ENCODE results near the gene BBS9. TPM values are rescaled to one million over a fixed set of nuclear protein-coding genes. Genes with fewer than 3 reads are reported as not detected.
A peak's percentile ranks its signal among the peaks of the same experiment; 100 is the strongest.
"Not testable (repeated sequence)": the region's sequence is repeated elsewhere in the genome, so short reads cannot be mapped to it uniquely, and the experiment has no call there.

BBS9 gene
- total RNA-seq, 1 experiment from 2014 or later, result 14.3 TPM

DNA sequence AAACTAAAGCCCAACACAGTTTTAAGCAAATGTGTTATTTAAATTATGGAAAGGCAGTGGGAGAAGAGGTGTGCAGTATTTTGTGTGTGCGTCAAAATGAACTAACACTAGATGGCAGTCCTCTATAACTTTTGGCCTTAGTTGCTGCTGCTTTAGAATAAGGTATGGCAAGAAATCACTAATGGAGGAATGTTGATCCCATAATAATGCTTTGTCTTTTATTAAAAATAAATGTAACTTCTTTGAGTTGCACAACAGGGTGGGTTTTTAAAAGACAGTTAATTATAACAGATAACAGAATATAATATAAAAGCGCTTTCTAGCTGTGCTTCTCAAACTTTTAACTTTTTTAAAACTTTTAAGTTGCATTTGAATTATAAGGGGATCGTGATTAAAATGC, 56.4 kb downstream of the BBS9 start:
- in situ Hi-C loops (cut with HindIII; ENCODE audit: low pct_unique_long_range_greater_than_20kb, low sequenced_read_pairs), result no loop called here
- DNase-seq (ENCODE audit: low read depth), result peak; percentile 50

DNA sequence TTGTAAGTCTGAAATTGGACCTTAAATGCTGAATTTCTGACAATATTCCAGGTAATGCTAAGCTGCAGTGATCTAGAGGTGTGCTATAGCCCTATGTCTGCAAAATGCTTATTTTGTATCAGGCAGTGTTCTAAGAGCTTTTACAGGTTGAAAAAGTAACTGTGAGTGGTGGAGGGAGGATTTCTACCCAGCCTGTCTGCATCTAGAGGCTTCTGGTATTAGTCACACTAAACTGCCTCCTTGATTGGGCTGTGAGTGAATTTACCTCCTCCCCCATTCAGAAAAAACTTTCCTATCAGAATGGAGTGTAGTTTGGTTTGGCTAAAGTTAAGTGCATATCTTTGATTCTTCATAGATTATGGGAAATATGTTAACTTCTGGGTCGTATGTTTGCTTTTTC, 56.8 kb downstream of the BBS9 start:
- in situ Hi-C loops (cut with HindIII; ENCODE audit: low pct_unique_long_range_greater_than_20kb, low sequenced_read_pairs), result no loop called here
- DNase-seq (ENCODE audit: low read depth), result no peak

DNA sequence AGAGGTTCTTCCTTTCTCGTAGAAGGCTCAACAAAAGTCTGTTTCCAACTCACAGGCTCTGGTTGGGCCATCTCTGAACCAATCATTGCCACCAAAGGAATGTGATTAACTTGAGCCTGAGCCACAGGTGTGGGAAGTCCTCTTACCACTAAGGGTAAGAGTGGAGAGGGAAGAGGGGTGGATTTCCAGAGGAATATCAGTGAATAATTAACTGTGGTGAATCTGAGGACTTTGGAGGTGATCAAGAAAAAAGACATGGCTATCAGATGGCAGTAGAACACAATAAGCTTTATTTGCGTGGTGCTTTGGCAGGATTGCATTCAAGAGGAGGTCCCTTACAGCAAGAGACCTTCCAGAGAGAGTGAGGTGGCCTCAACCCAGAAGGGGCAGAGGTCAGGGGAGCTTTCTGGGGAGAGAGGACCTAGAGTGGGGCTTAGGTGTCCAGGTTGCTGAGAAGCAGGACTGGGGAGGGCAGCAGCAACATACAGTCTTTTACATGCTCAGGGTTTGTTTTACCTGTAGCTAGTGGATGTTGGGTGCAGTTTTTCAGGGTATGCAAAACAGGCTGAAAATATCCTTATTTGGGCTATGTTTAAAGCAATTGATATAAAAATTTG, 61.4 kb downstream of the BBS9 start:
- in situ Hi-C loops (cut with HindIII; ENCODE audit: low pct_unique_long_range_greater_than_20kb, low sequenced_read_pairs), result no loop called here
- no peak for DNase-seq (ENCODE audit: low read depth)

DNA sequence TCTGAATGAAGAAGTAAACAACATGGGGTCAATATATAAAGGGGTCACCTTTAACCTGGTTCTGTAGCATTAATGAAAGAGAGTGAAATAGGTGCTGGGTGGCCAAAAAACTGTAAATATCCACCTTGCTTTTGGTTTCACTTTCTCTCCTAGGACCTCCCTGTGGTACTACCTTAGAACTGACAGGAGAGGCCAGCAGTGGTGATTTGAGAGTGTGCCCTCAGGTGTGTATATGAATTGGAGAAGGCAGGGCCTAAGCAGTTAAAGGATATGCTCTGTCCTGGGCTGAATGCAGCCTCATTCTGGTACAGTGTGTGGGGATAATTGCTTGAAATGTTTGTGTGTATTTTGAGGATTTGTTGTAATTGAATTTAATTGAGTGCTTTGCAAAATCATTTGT, 62.0 kb downstream of the BBS9 start:
- in situ Hi-C loops (cut with HindIII; ENCODE audit: low pct_unique_long_range_greater_than_20kb, low sequenced_read_pairs), result no loop called here
- no peak for DNase-seq (ENCODE audit: low read depth)

DNA sequence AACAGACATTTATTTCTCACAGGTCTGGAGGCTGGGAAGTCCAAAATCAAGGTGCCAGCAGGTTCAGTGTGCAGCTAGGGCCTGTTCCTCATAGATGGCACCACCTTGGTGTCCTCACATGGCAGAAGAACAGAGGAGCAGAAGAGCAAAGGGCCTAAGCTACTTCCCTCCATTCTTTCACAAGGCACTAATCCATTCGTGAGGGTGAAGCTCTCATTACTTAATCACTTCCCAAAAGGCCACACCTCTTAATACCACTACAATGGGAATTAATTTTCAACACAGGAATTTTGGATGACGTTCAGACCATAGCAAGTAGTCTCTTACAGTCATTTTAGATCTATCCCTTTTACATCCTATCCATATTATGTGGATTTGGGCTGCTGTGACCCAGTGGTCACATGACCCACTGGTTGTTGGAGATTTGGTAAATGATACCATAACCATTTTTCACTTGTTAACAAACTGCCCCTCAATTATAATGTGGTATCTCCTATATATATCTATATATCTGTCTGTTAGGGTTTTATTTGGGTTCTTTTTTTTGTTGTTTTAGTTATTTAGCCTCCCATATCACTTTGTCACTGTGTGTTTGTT, 63.4 kb downstream of the BBS9 start:
- in situ Hi-C loops (cut with HindIII; ENCODE audit: low pct_unique_long_range_greater_than_20kb, low sequenced_read_pairs), result no loop called here
- DNase-seq (ENCODE audit: low read depth), result no peak

DNA sequence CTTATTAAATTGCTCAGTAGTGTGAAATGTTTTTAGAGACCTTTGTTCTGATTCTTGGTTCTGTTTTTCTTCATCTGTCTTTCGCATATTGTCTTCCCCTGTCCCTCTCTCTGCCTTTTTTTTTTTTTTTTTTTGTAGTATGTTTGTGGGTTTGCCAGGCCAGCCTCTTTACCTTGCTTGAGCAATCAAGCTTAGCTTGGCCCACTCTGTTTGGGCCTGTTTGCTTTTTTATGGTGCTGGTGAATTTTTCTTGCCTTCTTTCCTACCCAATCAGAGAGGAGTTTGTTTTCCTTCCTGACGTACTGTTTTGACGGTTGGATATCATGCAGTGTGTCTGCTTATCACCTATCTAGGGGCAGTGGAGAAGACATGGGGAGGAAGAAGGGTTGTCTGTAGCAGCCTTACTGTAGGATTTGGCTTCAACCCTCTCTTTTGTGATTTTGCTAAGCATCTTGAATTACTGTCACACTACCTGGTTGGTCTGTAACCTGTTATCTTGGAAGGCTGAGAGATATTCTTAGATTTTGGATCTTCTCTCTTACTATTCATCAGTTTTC, 64.0 kb downstream of the BBS9 start:
- peak; percentile 66 for DNase-seq (ENCODE audit: low read depth)
- in situ Hi-C loops (cut with HindIII; ENCODE audit: low pct_unique_long_range_greater_than_20kb, low sequenced_read_pairs), result no loop called here

DNA sequence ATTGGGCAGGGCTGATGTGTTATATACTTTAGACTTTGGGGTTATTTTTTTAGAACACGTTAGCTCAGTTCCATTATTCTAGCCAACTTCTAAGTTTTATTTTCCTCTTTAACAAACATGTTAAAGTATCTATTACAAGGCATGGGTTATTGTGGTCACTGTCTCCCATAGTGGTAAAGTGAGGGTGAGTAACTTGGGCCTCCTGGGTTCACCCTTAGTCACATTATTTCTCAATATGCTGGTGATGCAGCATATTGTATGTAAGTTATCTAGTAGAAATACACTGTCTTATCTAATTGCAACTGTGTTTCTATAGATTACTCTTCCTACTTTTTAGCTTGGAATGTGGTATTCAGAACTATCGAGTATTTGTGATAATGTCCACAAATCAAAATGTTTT, 65.9 kb downstream of the BBS9 start:
- DNase-seq (ENCODE audit: low read depth), result no peak
- in situ Hi-C loops (cut with HindIII; ENCODE audit: low pct_unique_long_range_greater_than_20kb, low sequenced_read_pairs), result no loop called here

DNA sequence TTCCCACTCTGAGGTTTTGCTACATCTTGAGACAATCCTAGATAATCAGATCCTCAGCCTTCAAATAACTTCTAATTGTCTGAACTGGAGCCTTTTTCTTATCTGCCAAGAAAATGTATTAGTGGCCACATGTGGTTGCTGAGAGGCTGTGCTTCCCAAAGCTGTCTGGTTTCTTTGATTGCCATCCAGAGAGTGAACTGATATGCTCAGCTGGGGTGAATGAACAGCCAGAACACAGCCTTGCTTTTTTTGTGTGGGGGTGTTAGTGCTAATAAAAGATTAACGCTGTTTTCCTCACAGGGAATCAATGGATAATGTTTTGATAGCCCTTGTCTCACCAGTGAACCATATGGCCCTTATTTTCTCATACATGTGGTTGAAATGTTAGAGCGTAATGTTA, 66.9 kb downstream of the BBS9 start:
- in situ Hi-C loops (cut with HindIII; ENCODE audit: low pct_unique_long_range_greater_than_20kb, low sequenced_read_pairs), result no loop called here
- no peak for DNase-seq (ENCODE audit: low read depth)

DNA sequence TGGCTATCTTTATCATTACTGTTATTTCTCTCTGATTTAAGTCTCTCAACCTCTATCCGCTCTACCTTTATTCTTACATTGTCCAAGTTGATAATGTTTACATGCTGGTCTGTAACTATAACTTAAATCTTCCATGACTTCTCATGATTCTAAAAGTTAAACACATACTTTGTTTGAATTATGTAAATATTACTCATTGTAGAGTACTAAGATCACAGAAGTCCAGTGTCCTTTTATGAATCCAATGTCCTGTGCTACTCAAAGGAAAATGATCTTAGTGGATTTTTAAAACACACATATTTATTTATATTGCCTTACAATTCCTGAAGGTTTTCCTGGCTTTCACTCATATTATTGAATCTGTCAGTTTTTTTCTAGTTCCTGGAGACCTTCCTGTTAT, 70.9 kb downstream of the BBS9 start:
- in situ Hi-C loops (cut with HindIII; ENCODE audit: low pct_unique_long_range_greater_than_20kb, low sequenced_read_pairs), result no loop called here
- no peak for DNase-seq (ENCODE audit: low read depth)

DNA sequence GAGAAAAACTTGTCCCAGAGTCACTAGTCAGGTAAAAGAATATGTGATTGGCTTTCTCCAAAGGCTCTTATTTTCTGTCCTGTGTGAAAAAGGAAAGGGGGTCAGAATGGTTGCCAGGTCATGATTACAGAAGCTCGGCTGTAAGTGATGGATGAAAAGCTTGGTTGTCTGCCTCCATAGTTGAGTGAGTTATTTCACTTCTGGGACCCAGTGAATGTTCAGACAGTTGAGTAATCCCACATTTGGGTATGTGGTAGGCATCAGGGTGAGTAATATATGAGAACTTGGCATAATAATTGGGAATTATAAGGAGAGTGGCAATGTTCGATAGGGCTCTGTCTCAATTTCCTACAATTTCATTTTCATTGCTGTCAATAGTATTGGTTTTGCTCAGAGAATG, 72.5 kb downstream of the BBS9 start:
- in situ Hi-C loops (cut with HindIII; ENCODE audit: low pct_unique_long_range_greater_than_20kb, low sequenced_read_pairs), result no loop called here
- no peak for DNase-seq (ENCODE audit: low read depth)

DNA sequence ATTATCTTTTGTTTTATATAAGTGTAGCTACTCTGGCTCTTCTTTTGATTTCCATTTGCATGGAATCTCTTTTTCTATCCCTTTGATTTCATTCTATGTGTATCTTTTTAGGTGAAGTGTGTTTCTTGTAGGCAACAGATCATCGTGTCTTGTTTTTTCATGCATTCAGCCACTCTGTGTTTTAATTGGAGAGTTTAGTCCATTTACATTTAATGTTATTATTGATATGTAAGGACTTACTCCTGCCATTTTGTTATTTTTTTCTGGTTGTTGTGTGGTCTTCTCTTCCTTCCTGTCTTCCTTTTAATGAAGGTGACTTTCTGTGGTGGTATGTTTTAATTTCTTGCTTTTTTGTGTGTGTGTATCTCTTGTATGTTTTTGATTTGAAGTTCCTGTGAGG, 81.6 kb downstream of the BBS9 start:
- in situ Hi-C loops (cut with HindIII; ENCODE audit: low pct_unique_long_range_greater_than_20kb, low sequenced_read_pairs), result no loop called here
- no peak for DNase-seq (ENCODE audit: low read depth)

DNA sequence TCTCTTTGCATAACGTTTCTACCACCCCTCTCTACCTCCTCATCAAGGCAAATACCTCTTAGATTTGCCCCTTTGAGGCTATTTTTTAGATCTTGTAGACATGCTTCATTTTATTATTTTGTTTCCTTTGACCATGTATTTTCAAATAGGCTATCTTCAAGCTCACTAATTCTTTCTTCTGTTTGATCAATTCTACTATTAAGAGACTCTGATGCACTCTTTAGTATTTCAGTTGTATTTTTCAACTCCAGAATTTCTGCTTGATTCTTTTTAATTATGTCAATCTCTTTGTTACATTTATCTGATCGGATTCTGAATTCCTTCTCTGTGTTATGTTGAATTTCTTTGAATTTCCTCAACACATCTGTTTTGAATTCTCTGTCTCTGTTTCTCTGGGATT, 82.8 kb downstream of the BBS9 start:
- in situ Hi-C loops (cut with HindIII; ENCODE audit: low pct_unique_long_range_greater_than_20kb, low sequenced_read_pairs), result no loop called here
- no peak for DNase-seq (ENCODE audit: low read depth)

DNA sequence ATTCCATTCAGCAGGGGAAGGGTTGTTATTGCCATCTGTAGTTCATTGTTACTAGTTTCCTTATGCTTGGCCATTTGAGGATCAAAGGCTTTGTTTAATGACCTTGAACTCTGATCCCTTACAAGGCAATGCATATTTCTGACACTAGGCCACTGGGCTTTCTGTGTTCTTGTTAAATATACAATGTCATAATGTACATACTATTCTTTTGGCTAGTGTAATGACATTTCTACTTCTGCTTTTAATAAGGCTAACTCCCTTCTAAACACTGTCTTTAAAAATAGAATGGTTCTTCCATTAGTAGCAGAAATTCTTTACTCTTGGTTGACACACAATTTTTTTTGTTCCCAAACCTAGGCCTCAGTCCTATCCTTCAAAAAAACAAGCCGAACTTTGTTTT, 86.6 kb downstream of the BBS9 start:
- in situ Hi-C loops (cut with HindIII; ENCODE audit: low pct_unique_long_range_greater_than_20kb, low sequenced_read_pairs), result no loop called here
- no peak for DNase-seq (ENCODE audit: low read depth)

DNA sequence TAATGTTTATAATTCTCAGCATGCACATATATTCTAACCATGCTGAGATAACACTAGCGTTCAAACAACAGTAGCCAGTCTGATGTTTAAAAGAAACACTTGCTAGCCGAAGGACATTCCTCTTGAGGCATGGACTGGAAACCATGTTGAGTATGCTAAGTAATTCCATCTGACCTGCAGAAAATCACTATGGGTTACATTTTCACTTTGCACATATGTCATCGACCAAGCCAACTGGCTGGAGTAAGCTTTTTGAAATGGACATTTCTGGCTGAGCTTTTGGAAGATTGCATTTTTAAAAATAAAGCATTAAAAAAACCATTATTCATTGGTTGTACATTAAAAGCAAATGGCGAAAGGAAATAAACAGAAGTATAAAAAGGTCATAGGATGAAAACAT, 88.2 kb downstream of the BBS9 start:
- in situ Hi-C loops (cut with HindIII; ENCODE audit: low pct_unique_long_range_greater_than_20kb, low sequenced_read_pairs), result no loop called here
- DNase-seq (ENCODE audit: low read depth), result no peak

DNA sequence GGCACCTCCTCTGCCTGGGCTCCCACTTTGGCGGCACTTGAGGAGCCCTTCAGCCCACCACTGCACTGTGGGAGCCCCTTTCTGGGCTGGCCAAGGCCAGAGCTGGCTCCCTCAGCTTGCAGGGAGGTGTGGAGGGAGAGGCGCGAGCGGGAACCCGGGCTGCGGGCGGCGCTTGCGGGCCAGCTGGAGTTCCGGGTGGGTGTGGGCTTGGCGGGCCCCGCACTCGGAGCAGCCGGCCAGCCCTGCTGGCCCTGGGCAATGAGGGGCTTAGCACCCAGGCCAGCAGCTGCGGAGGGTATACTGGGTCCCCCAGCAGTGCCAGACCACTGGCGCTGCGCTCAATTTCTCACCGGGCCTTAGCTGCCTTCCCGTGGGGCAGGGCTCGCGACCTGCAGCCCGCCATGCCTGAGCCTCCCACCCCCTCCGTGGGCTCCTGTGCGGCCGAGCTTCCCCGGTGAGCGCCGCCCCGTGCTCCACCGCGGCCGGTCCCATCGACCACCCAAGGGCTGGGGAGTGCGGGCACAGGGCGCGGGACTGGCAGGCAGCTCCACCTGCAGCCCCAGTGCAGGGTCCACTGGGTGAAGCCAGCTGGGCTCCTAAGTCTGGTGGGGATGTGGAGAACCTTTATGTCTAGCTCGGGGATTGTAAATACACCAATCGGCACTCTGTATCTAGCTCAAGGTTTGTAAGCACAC, 89.6 kb downstream of the BBS9 start:
- DNase-seq (ENCODE audit: low read depth); in situ Hi-C loops (cut with HindIII; ENCODE audit: low pct_unique_long_range_greater_than_20kb, low sequenced_read_pairs): not testable (repeated sequence)

DNA sequence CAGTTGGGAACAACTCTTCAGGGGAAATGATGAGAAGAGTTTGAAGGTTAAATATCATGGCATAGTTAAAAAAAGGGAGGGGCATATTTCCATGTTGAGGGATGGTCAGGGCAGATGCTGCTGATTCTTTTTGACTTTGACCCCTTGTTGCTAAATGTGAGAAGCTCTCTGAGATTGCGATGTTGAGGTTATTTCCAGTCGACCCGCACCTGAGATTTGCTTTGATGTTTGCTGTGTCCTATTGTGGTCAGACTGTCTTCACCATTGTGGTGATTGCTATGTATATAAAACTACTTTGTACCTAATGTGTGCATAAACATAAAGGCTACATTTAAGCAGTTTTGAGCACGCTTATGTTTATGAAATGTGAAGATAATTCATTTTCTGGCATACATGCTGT, 90.9 kb downstream of the BBS9 start:
- no peak for DNase-seq (ENCODE audit: low read depth)
- in situ Hi-C loops (cut with HindIII; ENCODE audit: low pct_unique_long_range_greater_than_20kb, low sequenced_read_pairs), result no loop called here

DNA sequence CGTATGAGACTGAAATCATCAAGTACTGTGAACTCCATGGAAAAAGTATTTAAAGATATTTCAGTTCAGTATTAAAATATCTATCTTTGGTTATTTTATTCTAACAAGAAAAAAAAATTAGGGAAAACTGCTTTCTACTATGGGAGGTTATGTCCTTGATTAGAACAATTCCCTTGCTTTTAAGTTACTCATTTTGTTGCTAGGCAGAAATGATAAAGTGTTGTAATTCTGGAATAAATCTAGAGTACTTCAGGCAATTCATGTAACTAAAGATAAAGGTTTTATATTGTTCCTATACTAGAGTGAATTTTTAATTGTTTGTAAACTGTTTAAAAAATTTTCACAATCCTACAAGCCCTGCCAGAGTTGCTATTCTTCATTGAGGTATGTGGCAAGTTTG, 92.0 kb downstream of the BBS9 start:
- in situ Hi-C loops (cut with HindIII; ENCODE audit: low pct_unique_long_range_greater_than_20kb, low sequenced_read_pairs), result no loop called here
- no peak for DNase-seq (ENCODE audit: low read depth)

DNA sequence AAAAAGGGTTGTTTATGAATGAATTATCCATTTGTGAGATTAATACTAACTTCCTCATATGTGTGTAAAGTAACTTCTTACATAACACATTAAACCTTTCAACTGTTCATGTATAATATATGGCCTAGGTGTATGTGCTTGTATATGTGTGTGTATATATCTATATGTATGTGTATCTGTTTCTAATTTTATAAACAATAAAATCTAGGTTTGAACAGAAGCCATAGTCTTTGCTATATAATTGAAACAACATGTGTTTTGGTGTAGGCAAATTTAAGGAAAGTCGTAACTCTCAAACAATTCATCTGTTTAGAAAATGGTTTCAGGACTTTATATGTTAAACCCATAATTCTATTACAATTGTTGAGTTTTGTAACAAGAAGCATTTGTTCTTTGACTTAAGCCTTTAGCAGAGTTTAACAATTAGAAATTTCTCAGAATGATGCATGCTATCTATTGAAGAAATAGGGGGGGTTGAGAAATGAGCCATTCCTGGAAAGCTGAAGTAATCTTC, 103.3 kb downstream of the BBS9 start:
- DNase-seq (ENCODE audit: low read depth), result no peak
- in situ Hi-C loops (cut with HindIII; ENCODE audit: low pct_unique_long_range_greater_than_20kb, low sequenced_read_pairs), result no loop called here

DNA sequence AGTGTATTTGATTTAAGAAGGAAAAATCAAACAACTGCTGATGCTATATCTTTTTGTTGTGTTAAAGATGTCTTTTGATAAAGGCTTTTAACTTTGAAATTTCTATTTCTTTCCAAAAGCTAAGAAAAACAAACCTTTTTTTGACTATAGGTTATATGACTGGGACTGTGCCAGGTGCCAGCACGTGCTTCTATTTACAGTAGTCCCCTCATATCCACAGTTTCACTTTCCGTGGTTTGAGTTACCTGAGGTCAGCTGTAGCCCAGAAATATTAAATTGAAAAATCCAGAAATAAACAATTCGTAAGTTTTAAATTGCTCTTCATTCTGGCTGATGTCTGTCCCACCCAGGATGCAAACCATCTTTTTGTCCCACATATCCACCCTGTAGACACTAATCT, 104.3 kb downstream of the BBS9 start:
- no peak for DNase-seq (ENCODE audit: low read depth)
- in situ Hi-C loops (cut with HindIII; ENCODE audit: low pct_unique_long_range_greater_than_20kb, low sequenced_read_pairs), result no loop called here
